ENCODE results near the gene ATRNL1. TPM values are rescaled to one million over a fixed set of nuclear protein-coding genes. Genes with fewer than 3 reads are reported as not detected.

The ATRNL1 gene
- total and polyA plus RNA-seq, 2 experiments from 2014 or later = 4.8 to 29.7 TPM

DNA sequence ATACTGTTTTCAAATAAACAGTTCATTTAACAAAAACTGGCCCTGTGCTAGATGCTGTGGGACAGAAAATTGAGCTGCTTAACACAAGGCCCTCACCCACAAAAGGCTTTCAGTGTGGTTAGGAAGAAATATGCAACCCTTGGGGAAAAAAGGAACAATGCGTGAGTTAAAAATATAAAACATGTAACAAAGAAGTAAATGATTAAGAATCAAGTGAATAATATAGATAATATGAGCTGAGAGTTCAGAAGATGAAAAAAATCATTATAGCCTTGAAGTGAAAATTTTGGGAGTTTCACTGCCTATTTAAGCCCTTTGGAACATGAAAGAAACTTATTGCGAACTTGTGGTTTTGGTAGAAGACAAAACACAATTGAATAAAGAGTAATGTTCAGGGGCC is 684.5 kb downstream of the ATRNL1 start (continued):
- TF ChIP-seq, protein P1, sequence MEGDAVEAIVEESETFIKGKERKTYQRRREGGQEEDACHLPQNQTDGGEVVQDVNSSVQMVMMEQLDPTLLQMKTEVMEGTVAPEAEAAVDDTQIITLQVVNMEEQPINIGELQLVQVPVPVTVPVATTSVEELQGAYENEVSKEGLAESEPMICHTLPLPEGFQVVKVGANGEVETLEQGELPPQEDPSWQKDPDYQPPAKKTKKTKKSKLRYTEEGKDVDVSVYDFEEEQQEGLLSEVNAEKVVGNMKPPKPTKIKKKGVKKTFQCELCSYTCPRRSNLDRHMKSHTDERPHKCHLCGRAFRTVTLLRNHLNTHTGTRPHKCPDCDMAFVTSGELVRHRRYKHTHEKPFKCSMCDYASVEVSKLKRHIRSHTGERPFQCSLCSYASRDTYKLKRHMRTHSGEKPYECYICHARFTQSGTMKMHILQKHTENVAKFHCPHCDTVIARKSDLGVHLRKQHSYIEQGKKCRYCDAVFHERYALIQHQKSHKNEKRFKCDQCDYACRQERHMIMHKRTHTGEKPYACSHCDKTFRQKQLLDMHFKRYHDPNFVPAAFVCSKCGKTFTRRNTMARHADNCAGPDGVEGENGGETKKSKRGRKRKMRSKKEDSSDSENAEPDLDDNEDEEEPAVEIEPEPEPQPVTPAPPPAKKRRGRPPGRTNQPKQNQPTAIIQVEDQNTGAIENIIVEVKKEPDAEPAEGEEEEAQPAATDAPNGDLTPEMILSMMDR (conservative IDR thresholded peaks at IDR 0.05; ENCODE audit: low read depth in 2 of 2) = no peak
- TF ChIP-seq POLR2AphosphoS5 (IDR thresholded peaks at IDR 0.05; ENCODE audit: low read depth) (no peak), ZNF114 (CRISPR knock-in tag; IDR thresholded peaks at IDR 0.05) (no peak), EZH2 (IDR thresholded peaks at IDR 0.05; ENCODE audit: low read depth, unreplicated experiment) (no peak)
- TF ChIP-seq, protein P2, sequence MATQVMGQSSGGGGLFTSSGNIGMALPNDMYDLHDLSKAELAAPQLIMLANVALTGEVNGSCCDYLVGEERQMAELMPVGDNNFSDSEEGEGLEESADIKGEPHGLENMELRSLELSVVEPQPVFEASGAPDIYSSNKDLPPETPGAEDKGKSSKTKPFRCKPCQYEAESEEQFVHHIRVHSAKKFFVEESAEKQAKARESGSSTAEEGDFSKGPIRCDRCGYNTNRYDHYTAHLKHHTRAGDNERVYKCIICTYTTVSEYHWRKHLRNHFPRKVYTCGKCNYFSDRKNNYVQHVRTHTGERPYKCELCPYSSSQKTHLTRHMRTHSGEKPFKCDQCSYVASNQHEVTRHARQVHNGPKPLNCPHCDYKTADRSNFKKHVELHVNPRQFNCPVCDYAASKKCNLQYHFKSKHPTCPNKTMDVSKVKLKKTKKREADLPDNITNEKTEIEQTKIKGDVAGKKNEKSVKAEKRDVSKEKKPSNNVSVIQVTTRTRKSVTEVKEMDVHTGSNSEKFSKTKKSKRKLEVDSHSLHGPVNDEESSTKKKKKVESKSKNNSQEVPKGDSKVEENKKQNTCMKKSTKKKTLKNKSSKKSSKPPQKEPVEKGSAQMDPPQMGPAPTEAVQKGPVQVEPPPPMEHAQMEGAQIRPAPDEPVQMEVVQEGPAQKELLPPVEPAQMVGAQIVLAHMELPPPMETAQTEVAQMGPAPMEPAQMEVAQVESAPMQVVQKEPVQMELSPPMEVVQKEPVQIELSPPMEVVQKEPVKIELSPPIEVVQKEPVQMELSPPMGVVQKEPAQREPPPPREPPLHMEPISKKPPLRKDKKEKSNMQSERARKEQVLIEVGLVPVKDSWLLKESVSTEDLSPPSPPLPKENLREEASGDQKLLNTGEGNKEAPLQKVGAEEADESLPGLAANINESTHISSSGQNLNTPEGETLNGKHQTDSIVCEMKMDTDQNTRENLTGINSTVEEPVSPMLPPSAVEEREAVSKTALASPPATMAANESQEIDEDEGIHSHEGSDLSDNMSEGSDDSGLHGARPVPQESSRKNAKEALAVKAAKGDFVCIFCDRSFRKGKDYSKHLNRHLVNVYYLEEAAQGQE (IDR thresholded peaks at IDR 0.05; ENCODE audit: unreplicated experiment) = no peak

DNA sequence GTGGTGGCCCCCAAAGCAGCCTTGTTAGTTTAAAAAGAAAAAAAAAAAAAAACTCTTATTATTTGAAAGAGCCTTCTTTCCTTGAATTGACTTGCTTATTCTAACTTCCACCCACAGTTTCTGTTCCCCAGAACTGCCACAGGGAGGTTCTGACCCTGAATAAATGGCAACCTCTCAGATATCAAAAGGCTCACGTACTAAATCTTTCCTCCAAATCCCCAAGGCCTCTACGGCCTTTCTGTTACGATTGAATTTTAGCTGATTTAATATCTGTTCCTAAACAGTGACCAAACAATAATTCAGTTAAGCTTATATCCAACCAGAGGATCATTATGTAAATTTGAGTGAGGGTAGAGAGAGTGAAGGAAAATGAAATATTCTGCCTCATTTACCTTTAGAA is 697.1 kb downstream of the ATRNL1 start:
- no peak overlapping the region for H3K4me3 Mint-ChIP-seq
- H3K27ac Mint-ChIP-seq = no peak overlapping the region
- 0 out of 2 replicates have a peak, but pooled peaks cover 8% of the 10 kb centered on the region for H3K36me3 ChIP-seq (ENCODE audit: insufficient read depth)
- peaks cover 9% of the 10 kb centered on the region for H3K4me1 Mint-ChIP-seq
- H3K4me1 ChIP-seq (ENCODE audit: insufficient read depth) = 0 out of 2 replicates have a peak, but pooled peaks cover 6% of the 10 kb centered on the region
- H3F3A ChIP-seq (replicated peaks; ENCODE audit: low read depth) = no peaks in the 10 kb centered on the region
- H3K4me3 ChIP-seq = no peak overlapping the region
- no peaks in the 10 kb centered on the region for H3K27me3 ChIP-seq (ENCODE audit: insufficient read depth)
- no peaks in the 10 kb centered on the region for H3K9me3 Mint-ChIP-seq
- no peak for ATAC-seq
- H3K79me2 ChIP-seq (replicated peaks; ENCODE audit: insufficient read depth) = no peaks in the 10 kb centered on the region
- no peaks in the 10 kb centered on the region for H3K27me3 Mint-ChIP-seq (ENCODE audit: insufficient read depth, low read depth, poor library complexity)
- no peak overlapping the region for H3K4me2 ChIP-seq
- H4K20me1 ChIP-seq (replicated peaks; ENCODE audit: insufficient read depth) = no peaks in the 10 kb centered on the region
- DNase-seq (ENCODE audit: low spot score) = peak; percentile 11
- no peak overlapping the region for H2AFZ ChIP-seq
- no peaks in the 10 kb centered on the region for H3K9me2 ChIP-seq (ENCODE audit: insufficient read depth)
- H3K36me3 Mint-ChIP-seq (ENCODE audit: low read depth) = no peaks in the 10 kb centered on the region
- H3K27ac ChIP-seq (ENCODE audit: low read depth) = no peak overlapping the region
- TF ChIP-seq, protein P3, sequence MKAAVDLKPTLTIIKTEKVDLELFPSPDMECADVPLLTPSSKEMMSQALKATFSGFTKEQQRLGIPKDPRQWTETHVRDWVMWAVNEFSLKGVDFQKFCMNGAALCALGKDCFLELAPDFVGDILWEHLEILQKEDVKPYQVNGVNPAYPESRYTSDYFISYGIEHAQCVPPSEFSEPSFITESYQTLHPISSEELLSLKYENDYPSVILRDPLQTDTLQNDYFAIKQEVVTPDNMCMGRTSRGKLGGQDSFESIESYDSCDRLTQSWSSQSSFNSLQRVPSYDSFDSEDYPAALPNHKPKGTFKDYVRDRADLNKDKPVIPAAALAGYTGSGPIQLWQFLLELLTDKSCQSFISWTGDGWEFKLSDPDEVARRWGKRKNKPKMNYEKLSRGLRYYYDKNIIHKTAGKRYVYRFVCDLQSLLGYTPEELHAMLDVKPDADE (IDR thresholded peaks at IDR 0.05) = no peak
- TF ChIP-seq, protein P2 (IDR thresholded peaks at IDR 0.05; ENCODE audit: unreplicated experiment) = no peak
- TF ChIP-seq EZH2phosphoT487 (IDR thresholded peaks at IDR 0.05; ENCODE audit: unreplicated experiment) = no peak
- TF ChIP-seq, protein P4, sequence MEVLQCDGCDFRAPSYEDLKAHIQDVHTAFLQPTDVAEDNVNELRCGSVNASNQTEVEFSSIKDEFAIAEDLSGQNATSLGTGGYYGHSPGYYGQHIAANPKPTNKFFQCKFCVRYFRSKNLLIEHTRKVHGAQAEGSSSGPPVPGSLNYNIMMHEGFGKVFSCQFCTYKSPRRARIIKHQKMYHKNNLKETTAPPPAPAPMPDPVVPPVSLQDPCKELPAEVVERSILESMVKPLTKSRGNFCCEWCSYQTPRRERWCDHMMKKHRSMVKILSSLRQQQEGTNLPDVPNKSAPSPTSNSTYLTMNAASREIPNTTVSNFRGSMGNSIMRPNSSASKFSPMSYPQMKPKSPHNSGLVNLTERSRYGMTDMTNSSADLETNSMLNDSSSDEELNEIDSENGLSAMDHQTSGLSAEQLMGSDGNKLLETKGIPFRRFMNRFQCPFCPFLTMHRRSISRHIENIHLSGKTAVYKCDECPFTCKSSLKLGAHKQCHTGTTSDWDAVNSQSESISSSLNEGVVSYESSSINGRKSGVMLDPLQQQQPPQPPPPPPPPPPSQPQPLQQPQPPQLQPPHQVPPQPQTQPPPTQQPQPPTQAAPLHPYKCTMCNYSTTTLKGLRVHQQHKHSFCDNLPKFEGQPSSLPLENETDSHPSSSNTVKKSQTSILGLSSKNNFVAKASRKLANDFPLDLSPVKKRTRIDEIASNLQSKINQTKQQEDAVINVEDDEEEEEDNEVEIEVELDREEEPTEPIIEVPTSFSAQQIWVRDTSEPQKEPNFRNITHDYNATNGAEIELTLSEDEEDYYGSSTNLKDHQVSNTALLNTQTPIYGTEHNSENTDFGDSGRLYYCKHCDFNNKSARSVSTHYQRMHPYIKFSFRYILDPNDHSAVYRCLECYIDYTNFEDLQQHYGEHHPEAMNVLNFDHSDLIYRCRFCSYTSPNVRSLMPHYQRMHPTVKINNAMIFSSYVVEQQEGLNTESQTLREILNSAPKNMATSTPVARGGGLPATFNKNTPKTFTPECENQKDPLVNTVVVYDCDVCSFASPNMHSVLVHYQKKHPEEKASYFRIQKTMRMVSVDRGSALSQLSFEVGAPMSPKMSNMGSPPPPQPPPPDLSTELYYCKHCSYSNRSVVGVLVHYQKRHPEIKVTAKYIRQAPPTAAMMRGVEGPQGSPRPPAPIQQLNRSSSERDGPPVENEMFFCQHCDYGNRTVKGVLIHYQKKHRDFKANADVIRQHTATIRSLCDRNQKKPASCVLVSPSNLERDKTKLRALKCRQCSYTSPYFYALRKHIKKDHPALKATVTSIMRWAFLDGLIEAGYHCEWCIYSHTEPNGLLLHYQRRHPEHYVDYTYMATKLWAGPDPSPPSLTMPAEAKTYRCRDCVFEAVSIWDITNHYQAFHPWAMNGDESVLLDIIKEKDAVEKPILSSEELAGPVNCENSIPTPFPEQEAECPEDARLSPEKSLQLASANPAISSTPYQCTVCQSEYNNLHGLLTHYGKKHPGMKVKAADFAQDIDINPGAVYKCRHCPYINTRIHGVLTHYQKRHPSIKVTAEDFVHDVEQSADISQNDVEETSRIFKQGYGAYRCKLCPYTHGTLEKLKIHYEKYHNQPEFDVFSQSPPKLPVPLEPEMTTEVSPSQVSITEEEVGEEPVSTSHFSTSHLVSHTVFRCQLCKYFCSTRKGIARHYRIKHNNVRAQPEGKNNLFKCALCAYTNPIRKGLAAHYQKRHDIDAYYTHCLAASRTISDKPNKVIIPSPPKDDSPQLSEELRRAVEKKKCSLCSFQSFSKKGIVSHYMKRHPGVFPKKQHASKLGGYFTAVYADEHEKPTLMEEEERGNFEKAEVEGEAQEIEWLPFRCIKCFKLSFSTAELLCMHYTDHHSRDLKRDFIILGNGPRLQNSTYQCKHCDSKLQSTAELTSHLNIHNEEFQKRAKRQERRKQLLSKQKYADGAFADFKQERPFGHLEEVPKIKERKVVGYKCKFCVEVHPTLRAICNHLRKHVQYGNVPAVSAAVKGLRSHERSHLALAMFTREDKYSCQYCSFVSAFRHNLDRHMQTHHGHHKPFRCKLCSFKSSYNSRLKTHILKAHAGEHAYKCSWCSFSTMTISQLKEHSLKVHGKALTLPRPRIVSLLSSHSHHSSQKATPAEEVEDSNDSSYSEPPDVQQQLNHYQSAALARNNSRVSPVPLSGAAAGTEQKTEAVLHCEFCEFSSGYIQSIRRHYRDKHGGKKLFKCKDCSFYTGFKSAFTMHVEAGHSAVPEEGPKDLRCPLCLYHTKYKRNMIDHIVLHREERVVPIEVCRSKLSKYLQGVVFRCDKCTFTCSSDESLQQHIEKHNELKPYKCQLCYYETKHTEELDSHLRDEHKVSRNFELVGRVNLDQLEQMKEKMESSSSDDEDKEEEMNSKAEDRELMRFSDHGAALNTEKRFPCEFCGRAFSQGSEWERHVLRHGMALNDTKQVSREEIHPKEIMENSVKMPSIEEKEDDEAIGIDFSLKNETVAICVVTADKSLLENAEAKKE (CRISPR knock-in tag; IDR thresholded peaks at IDR 0.05) = no peak

Data from GM23338 (cell line).